Panc1 (cell line): ENCODE data around the gene NDUFAF7. TPM values are rescaled to one million over a fixed set of nuclear protein-coding genes. Genes with fewer than 3 reads are reported as not detected.
A peak's percentile ranks its signal among the peaks of the same experiment; 100 is the strongest.

Experiments
- ATAC-seq: fragments of 200-7000 bp; cut with Tn5 transposase; 2 replicates; pipeline ENCODE4 v1.9.1; 2020; ENCODE audit warnings: mild to moderate bottlenecking, moderate library complexity
- BruUV-seq: library from RNA; stranded (reverse); fragments of 400-500 nt; replicated peaks from 2 replicates; lab custom pipeline; 2021; lab: Mats Ljungman, UMichigan
- CTCF ChIA-PET: fragments of 300-600 bp; sonication (Branson Sonifier 250); formaldehyde crosslinking; loops from one replicate; lab custom pipeline; 2022; ENCODE audit warnings: antibody characterized with exemption; lab: Charles Lee
- POLR2A ChIA-PET: fragments of 300-600 bp; sonication (Branson Sonifier 250); formaldehyde crosslinking; loops from one replicate; lab custom pipeline; 2022; ENCODE audit warnings: antibody characterized with exemption; lab: Charles Lee
- DNase-seq: peaks from one replicate; pipeline ENCODE4 v3.0.0-alpha.2; 2010; ENCODE audit warnings: low read depth, low spot score
- H3K27ac ChIP-seq: 2 replicates; pipeline ENCODE4 v1.5.1; 2011; ENCODE audit warnings: mild to moderate bottlenecking, low read length, inconsistent platforms
- H3K27me3 ChIP-seq: fragments of 200-500 bp; sonication (Bioruptor generic); 2 replicates; pipeline ENCODE4 v1.6.0; 2014; ENCODE audit warnings: low read length, inconsistent platforms; ENCODE audit not compliant: control insufficient read depth, insufficient read depth
- H3K36me3 ChIP-seq: fragments of 200-500 bp; sonication (Bioruptor generic); 2 replicates; pipeline ENCODE4 v1.5.1; 2014; ENCODE audit warnings: inconsistent platforms, mild to moderate bottlenecking, low read length, moderate library complexity; ENCODE audit not compliant: control insufficient read depth, insufficient read depth
- H3K4me1 ChIP-seq: 2 replicates; pipeline ENCODE4 v1.5.1; 2011; ENCODE audit warnings: inconsistent platforms, mild to moderate bottlenecking, low read length, moderate library complexity; ENCODE audit not compliant: control insufficient read depth, insufficient read depth
- H3K4me3 ChIP-seq, 2 experiments: 2 replicates each; pipeline ENCODE4 v1.5.1; 2011 to 2012; ENCODE audit warnings: low read depth in 2 of 2, low read length in 2 of 2, mild to moderate bottlenecking in 2 of 2, inconsistent platforms in 1 of 2, moderate library complexity in 1 of 2
- H3K9me3 ChIP-seq: fragments of 200-500 bp; sonication (Bioruptor generic); 2 replicates; pipeline ENCODE4 v1.5.1; 2014; ENCODE audit warnings: low read depth, mild to moderate bottlenecking, inconsistent platforms, low read length, moderate library complexity; ENCODE audit not compliant: control insufficient read depth, insufficient read depth
- CTCF ChIP-seq: fragments of 450-650 bp; IDR thresholded peaks from 2 replicates; pipeline ENCODE4 v1.5.1; 2017; ENCODE audit warnings: mild to moderate bottlenecking
- POLR2AphosphoS5 ChIP-seq: IDR thresholded peaks from 2 replicates; pipeline ENCODE4 v1.6.1; 2012; ENCODE audit warnings: mild to moderate bottlenecking, low read depth, low read length, moderate library complexity
- REST ChIP-seq, 2 experiments: IDR thresholded peaks; 2 replicates each; pipeline ENCODE4 v1.6.1; 2011 to 2012; ENCODE audit warnings: low read depth in 2 of 2, control low read depth in 1 of 2, low read length in 1 of 2, mild to moderate bottlenecking in 1 of 2, moderate library complexity in 1 of 2; ENCODE audit not compliant: insufficient read depth in 1 of 2
- SIN3A ChIP-seq: IDR thresholded peaks from 2 replicates; pipeline ENCODE4 v1.6.1; 2012; ENCODE audit warnings: low read depth, mild to moderate bottlenecking, low read length, moderate library complexity, borderline replicate concordance; ENCODE audit not compliant: insufficient read depth
- TCF7L2 ChIP-seq: IDR thresholded peaks from 2 replicates; pipeline ENCODE4 v1.6.1; 2011; ENCODE audit warnings: mild to moderate bottlenecking, low read depth, low read length, inconsistent platforms
- in situ Hi-C: cut with HindIII; loops from 2 replicates; pipeline ENCODE4 v1.10.0; 2016; ENCODE audit warnings: low sequenced_read_pairs, low pct_unique_long_range_greater_than_20kb
- intact Hi-C: fragments of 100-400 bp; cut with micrococcal nuclease; formaldehyde crosslinking; loops from one replicate; pipeline ENCODE4 v1.10.0; 2022; ENCODE audit not compliant: unreplicated experiment
- total RNA-seq: library from RNA; stranded (reverse); gene quantifications from one replicate; pipeline ENCODE4 v1.2.1, GENCODE V29; 2021; ENCODE audit not compliant: unreplicated experiment

The NDUFAF7 gene
- total RNA-seq, 1 experiment from 2014 or later: 17.7 TPM

GRCh38 chr2:37188570-37188969 is 42.9 kb upstream of the NDUFAF7 start, which contains the start of gene SULT6B1:
TSS of gene SULT6B1 (minus strand) at chr2:37188670. CDS start at chr2:37188640, 30 bp downstream.
- Histone ChIP-seq H3K4me1 (0 out of 2 replicates have a peak, but pooled peaks cover 4% of the 10 kb centered on the region), H3K4me3 (no peak within 1 kb of the TSS), H3K36me3 (no peaks in the 10 kb centered on the region), H3K27me3 (no peaks in the 10 kb centered on the region), H3K27ac (no peak within 1 kb of the TSS), H3K9me3 (no peaks in the 10 kb centered on the region)
- TF ChIP-seq REST (IDR thresholded peaks at IDR 0.05; ENCODE audit: insufficient read depth in 1 of 2, low read depth in 2 of 2, low read length in 1 of 2) (no peak), TCF7L2 (no peak), CTCF (no peak), SIN3A (no peak), POLR2AphosphoS5 (no peak)
- ChIA-PET POLR2A (no interaction called here), CTCF (no interaction called here)
- ATAC-seq: no peak
- in situ Hi-C loops (no loop called here), intact Hi-C loops (no loop called here)
- BruUV-seq: no TSS peak
- DNase-seq: no peak

- peak; percentile 48 for DNase-seq
- H3K27me3 ChIP-seq: no peaks in the 10 kb centered on the region
- in situ Hi-C loops: no loop called here
- intact Hi-C loops: no loop called here
- no TSS peak for BruUV-seq
- H3K36me3 ChIP-seq: no peaks in the 10 kb centered on the region
- H3K27ac ChIP-seq: no peak overlapping the region; the same call in 1 of the 2 replicates
- POLR2A ChIA-PET: interaction anchor here (0.6 kb wide), 1 partner anchor 19 kb away, joined by 10 read pairs; no protein-coding TSS in a partner anchor
- peak; percentile 82 for ATAC-seq
- 0 out of 2 replicates have a peak, but pooled peaks cover 4% of the 10 kb centered on the region for H3K4me1 ChIP-seq
- no peaks in the 10 kb centered on the region for H3K9me3 ChIP-seq
- H3K4me3 ChIP-seq: no peak overlapping the region
- TF ChIP-seq SIN3A: no peak
- TF ChIP-seq POLR2AphosphoS5: no peak
- TF ChIP-seq CTCF: no peak
- no peak for TF ChIP-seq REST (IDR thresholded peaks at IDR 0.05; ENCODE audit: insufficient read depth in 1 of 2, low read depth in 2 of 2, low read length in 1 of 2)
- TF ChIP-seq TCF7L2: no peak
- CTCF ChIA-PET: no interaction called here
Observed at GRCh38 chr2:37189452-37190153, 41.9 kb upstream of the NDUFAF7 start.
